ENCODE results near the gene HDAC9. TPM values are rescaled to one million over a fixed set of nuclear protein-coding genes. Genes with fewer than 3 reads are reported as not detected.

Gene HDAC9
- total RNA-seq, 4 donors from 2014 or later = 3.0 to 14.0 (median 5.6) TPM

- no peaks in the 10 kb centered on the region for H3K9me3 ChIP-seq
- TF ChIP-seq CTCF (IDR thresholded peaks at IDR 0.05 in 4 of 5, conservative IDR thresholded peaks at IDR 0.05 in 1 of 5) = no peak
- TF ChIP-seq POLR2A (IDR thresholded peaks at IDR 0.05) = no peak
- ATAC-seq = no peak
- H3K36me3 ChIP-seq = no peaks in the 10 kb centered on the region
- no peak overlapping the region for H3K4me3 ChIP-seq
- in situ Hi-C loops (cut with MboI; ENCODE audit: low sequenced_read_pairs in 4 of 4) (no loop called here), intact Hi-C loops (cut with DNase I; ENCODE audit: low total_unique reads) (no loop called here)
- DNase-seq = no peak
- H3K27ac ChIP-seq = no peak overlapping the region
- no peaks in the 10 kb centered on the region for H3K27me3 ChIP-seq
- no peaks in the 10 kb centered on the region for H3K4me1 ChIP-seq
Observed at GRCh38 chr7:18792871-18793595, 297.5 kb downstream of the HDAC9 start.

GRCh38 chr7:18796216-18796615 is 300.7 kb downstream of the HDAC9 start:
- intact Hi-C loops (cut with DNase I; ENCODE audit: low total_unique reads) = no loop called here
- Histone ChIP-seq H3K36me3 (no peaks in the 10 kb centered on the region), H3K4me3 (no peak overlapping the region), H3K27me3 (no peaks in the 10 kb centered on the region), H3K4me1 (no peaks in the 10 kb centered on the region), H3K27ac (no peak overlapping the region), H3K9me3 (no peaks in the 10 kb centered on the region)
- no peak for DNase-seq
- no peak for ATAC-seq
- TF ChIP-seq CTCF (IDR thresholded peaks at IDR 0.05 in 4 of 5, conservative IDR thresholded peaks at IDR 0.05 in 1 of 5) (no peak), POLR2A (IDR thresholded peaks at IDR 0.05) (no peak)
- in situ Hi-C loops (cut with MboI; ENCODE audit: low sequenced_read_pairs in 4 of 4) = no loop called here

- TF ChIP-seq POLR2A (IDR thresholded peaks at IDR 0.05) (no peak), CTCF (IDR thresholded peaks at IDR 0.05 in 4 of 5, conservative IDR thresholded peaks at IDR 0.05 in 1 of 5) (no peak)
Observed at GRCh38 chr7:18798088-18798906, 302.7 kb downstream of the HDAC9 start.

GRCh38 chr7:18799899-18800298 is 304.4 kb downstream of the HDAC9 start:
- in situ Hi-C loops (cut with MboI; ENCODE audit: low sequenced_read_pairs in 4 of 4) = no loop called here
- intact Hi-C loops (cut with DNase I; ENCODE audit: low total_unique reads) = no loop called here
- TF ChIP-seq CTCF (IDR thresholded peaks at IDR 0.05 in 4 of 5, conservative IDR thresholded peaks at IDR 0.05 in 1 of 5) (no peak), POLR2A (IDR thresholded peaks at IDR 0.05) (no peak)

More at GRCh38 chr7:18798088-18798906, 302.7 kb downstream of the HDAC9 start:
- in situ Hi-C loops (cut with MboI; ENCODE audit: low sequenced_read_pairs in 4 of 4) (no loop called here), intact Hi-C loops (cut with DNase I; ENCODE audit: low total_unique reads) (no loop called here)
- Histone ChIP-seq H3K4me1 (no peaks in the 10 kb centered on the region), H3K27me3 (no peaks in the 10 kb centered on the region), H3K36me3 (no peaks in the 10 kb centered on the region), H3K27ac (no peak overlapping the region), H3K4me3 (no peak overlapping the region), H3K9me3 (no peaks in the 10 kb centered on the region)
- DNase-seq (no peak), ATAC-seq (no peak)

More at GRCh38 chr7:18799899-18800298, 304.4 kb downstream of the HDAC9 start:
- no peaks in the 10 kb centered on the region for H3K36me3 ChIP-seq
- H3K4me1 ChIP-seq = no peaks in the 10 kb centered on the region
- H3K9me3 ChIP-seq = no peaks in the 10 kb centered on the region
- H3K4me3 ChIP-seq = no peak overlapping the region
- ATAC-seq = no peak
- no peak overlapping the region for H3K27ac ChIP-seq
- DNase-seq = no peak
- H3K27me3 ChIP-seq = no peaks in the 10 kb centered on the region
